CD4-positive, alpha-beta T cell treated with Interleukin-6 for 4 hours (primary cell): ENCODE results near the gene RUNX3.
"Not testable (repeated sequence)": the region's sequence is repeated elsewhere in the genome, so short reads cannot be mapped to it uniquely, and the experiment has no call there.

Experiments
- DNase-seq: peaks from one replicate; pipeline ENCODE4 v3.0.0-alpha.2; 2020; ENCODE audit warnings: mixed read lengths

The RUNX3 gene

DNA sequence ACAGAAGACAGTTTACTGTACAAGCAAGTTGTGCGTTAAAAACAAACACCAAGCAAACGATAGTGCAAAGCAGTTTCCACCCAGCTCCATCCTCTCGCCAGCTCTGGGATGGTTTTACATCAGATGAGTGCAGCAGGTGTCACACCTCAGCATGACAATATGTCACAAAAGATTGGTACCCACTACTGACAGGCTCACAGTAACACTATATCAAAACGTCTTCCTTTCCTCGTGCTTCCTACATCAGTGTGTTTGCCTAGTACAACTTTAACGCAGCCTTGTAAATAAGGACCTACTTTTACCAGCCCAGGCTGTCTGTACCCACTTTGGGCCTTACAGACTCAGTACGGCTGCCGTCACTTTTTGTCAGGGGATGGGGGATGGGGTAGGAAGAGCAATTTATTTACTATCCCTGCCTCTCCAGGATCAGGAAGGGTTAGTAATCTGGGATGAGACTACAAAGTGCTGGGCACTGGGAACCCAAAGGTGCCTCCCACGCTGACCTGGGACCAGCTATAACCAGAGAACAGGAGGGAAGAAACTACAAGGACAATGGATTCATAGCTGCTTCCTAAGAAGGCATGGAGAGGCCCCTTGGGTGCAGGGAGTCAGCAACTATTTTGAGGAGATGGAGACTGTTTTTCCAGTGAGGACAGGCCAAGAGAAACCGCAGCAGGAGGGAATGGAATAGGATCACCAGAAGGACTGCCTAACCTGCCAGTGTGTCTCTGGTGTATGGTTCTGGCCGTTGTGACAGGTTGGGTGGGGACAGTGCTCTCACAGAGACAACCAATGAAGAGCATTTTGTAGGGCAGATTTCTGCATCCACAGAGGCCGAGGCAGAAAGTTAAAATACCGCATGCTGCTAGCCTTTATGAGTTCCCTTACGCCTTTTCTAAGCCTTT lies 30.2 kb downstream of the RUNX3 start:
- no peak for DNase-seq

DNA sequence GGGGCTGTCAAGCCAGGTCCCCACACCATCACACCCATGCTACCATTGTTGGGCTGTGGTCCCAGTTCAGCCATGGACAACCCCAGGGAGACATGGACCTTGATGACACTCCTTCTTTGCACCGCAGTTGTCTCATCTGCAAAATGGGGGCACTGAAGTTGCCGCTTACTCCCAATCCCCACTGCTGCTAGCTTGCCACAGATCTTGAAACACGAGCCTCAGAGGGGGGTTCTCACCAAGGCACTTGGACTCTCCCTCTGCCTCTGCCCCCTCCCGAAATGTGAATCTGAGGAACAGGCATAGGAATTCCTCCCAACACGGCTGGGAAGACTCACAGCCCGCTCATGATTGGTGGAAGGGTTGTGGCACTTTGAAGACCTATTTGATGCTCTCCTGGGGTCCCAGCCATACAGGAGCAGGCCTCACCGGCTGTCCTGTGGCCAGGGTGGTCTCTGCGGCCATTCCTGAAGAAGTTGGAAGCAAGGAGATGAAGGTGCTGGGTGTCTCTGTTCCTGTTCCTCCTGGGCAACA lies 31.1 kb downstream of the RUNX3 start:
- no peak for DNase-seq

DNA sequence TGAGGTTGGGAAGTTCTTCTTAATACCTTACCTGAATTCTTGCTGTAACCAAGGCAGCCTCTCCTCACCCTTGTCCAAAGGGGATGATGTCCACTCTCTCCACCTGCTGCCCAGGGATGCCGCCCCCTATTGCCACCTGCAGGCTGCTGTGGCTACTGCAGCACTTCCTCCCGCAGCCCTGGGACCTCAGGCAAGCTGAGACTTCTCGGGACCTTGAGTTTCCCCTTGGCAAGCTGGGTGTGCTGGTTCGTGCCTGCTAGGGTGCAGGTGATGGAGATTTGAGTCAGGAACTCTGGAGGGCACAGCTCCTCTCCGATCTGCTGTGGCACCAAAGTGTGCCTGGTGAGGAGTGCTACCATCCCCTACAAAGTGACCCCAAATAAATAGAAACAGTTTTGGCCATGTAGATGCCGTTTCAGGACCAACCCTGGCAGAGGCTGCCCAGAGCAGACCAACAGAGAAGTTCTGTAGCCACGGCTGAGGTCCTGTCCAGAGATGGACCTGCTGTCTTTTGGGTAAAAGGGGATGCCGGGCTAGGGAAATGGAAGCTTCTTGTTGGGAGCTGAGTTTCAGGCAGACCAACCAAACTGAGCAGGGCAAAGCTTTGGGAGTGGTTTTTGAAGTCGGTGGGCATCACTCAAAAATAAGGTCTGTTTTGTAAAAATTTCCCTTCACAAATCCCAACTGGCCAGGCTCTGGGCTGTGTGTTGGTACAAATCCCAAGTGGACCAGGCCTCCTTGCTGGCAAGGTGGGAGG lies 31.7 kb downstream of the RUNX3 start:
- peak; percentile 52 for DNase-seq

DNA sequence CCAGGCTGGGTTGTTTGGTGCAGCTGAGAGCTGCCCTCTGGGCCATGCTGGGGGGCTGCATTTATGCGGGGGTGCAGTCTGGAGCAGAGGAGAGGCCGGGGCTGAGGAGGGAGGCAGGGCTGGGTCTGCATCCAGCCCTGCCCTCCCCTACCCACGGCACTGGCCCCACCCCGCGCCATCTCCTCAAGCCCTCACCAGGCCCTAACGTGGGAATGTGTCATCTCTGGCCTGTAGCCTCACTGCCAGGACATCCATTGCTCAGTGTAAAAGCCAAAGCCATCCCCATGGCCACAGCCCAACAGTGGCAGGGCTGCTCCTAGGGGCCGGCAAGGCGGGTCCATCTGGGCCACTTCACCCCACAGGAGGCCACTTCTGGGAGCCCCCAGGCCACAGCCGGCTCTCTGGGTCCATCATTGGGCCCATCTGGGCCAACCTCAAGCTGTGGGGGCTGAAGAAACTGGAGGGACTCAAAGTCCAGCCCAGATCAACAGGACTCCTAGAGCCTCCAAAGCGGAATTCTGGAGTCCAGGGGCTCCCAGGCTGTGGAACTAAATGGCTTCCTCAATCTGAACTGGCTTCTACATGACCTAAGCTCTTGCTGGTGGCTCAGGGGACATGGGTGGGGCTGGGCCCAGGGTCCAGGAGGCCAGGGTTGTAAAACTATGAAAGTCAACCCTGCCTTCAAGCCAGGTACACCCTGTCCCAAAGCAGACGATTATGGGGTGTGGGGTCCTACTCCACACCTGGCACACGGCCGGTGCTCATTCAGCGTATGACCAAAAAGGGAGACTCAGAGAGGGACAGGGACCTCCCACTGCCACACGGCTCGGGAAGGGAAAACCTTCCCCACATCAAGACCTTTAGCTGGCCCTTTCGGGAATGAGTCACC lies 32.6 kb downstream of the RUNX3 start:
- DNase-seq, result no peak

GRCh38 chr1:24896596-24897262 lies 33.3 kb downstream of the RUNX3 start:
- no peak for DNase-seq

- no peak for DNase-seq
Observed at GRCh38 chr1:24896176-24896575, 33.9 kb downstream of the RUNX3 start.

DNA sequence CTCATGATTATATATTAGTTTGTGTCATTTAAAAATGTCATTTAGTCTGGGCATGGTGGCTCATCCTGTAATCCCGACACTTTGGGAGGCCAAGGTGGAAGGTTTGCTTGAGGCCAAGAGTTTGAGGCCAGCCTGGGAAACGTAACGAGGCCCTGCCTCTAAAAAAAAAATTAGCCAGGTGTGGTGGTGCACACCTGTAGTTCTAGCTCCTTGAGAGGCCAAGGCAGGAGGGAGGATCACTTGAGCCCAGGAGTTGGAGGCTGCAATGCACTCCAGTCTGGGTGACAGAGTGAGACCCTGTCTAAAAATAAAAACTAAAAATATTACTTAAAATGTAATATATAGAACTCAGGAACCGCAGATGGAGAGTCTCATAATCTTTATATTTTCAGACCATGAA lies 34.6 kb downstream of the RUNX3 start:
- no peak for DNase-seq

DNA sequence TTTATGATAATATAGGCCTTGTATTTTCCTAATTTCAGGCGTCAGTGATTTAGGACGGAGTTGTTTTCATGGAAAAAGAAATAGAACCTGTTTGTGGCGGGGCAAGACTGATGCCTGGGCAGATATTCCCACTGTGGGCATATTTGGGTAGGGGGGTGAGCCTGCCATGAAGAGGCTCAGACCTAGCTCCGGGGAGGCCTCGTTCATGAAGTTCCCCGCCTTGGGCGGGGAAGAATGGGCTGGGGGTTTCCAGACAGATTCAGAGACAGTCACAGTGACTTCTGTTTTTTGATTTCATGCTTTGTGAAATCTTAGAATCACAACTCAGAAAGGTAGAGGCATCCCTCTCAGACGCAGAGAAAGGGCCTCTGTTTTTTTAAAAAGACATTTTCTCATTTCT lies 36.1 kb downstream of the RUNX3 start:
- no peak for DNase-seq

DNA sequence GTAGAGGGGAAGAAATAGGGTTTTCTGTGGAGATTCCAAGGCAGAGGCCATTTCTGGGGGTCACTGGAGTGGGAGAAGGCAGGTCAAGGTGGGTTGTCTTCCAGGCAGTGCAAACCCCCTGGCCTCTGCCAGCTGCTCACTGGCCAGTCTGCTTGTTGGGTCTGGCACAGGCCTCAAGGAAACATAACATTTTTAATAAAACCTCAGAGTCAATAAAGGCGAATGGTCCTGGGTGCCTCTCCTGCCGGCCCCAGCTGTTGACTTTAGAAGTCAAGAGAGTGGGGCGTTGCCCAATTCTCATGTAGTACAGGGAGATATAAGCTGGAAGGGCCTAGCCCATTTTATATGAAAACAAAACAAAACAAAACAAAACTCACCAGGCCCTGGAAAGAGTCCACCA lies 36.6 kb downstream of the RUNX3 start:
- no peak for DNase-seq

- no peak for DNase-seq
Observed at GRCh38 chr1:24892188-24893153, 37.6 kb downstream of the RUNX3 start.

GRCh38 chr1:24891367-24891766 lies 38.7 kb downstream of the RUNX3 start:
- not testable (repeated sequence) for DNase-seq

DNA sequence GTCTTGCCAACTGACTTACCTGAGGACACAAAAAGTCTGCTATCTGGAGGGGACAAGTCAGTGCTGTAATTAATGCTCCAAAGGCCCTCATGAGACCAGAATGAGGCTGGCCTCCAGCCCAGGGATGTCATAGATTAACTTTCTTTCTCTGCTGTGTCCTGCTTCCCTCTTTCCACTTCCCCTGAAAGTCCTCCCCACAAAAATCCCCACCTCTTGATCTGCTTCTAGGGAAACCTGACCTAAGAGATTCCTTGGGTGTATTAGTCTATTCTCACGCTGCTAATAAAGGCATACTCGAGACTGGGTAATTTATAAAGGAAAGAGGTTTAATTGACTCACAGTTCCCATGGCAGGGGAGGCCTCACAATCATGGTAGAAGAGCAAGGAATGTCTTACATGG lies 39.2 kb downstream of the RUNX3 start:
- no peak for DNase-seq

GRCh38 chr1:24888971-24889676 lies 41.0 kb downstream of the RUNX3 start:
- no peak for DNase-seq

DNA sequence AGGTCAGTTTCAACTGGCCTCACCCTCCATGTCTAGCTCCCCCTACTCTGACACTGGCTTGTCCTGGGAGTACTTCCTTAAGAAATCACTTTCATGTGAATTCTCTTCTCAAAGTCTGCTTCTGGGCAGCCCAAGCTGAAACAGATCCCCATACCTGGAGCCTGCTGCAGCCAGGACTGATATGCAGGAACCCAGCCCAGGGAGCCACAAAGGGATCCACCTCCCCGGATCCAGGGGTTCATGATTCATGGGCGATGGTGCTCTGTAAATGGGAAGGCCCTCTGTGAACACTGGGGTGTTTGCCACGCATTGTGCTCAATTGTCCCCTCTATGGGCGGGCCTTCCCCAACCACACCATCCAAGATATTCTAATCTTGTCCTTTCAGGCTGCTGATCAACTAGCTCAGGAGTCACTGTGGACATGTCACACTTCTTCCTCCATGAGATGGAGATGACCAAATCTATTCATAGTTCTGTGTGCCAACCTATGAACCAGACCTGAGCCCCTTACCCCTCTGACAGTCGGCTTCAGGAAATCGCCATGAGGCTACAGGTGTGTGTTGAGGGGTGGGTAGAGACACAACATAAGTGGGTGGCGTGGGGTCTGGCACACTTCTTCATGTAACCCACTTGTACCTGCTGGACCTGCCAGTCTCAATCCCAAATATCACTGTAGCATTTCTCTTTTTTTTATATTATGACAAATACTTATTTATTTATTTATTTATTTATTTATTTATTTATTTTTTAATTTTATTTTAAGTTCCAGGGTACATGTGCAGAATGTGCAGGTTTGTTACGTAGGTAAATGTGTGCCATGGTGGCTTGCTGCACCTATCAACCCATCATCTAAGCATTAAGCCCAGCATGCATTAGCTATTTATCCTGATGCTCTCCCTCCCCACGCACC lies 41.8 kb downstream of the RUNX3 start:
- DNase-seq, result no peak

DNA sequence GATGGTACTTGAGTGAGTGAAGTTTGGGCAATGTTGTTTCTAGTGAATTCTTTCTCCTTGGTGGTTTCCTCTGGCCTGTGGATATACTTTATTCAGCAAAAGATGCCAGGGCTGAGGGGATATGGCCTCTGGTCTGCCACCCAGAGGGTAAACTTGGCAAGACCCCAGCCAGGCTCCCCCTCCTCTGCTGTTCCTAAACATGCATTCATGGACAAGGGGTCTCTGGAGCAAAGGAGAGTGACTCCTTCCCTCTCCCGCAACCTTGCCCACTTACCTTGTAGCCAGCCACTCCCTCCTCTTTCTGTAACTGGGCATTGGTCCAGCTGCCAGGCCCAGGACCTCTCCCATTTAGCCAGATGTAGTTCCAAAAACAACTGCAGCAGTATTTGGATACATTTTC lies 43.8 kb downstream of the RUNX3 start:
- DNase-seq, result no peak

DNA sequence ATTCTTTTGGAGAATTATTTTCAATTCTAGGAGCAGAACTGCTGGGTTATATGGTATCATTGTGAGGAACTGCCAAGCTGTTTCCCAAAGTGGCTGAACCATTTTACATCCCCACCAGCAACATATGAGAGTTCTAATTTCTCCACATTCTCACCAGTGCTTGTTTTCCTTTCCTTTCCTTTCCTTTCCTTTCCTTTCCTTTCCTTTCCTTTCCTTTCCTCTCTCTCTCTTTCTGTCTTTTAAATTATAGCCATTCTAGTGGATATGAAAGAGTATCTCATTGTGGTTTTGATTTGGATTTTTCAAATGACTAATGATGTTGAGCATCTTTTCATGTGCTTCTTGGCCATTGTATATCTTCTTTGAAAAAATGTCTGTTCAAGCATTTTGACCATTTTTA lies 45.3 kb downstream of the RUNX3 start:
- DNase-seq, result no peak

DNA sequence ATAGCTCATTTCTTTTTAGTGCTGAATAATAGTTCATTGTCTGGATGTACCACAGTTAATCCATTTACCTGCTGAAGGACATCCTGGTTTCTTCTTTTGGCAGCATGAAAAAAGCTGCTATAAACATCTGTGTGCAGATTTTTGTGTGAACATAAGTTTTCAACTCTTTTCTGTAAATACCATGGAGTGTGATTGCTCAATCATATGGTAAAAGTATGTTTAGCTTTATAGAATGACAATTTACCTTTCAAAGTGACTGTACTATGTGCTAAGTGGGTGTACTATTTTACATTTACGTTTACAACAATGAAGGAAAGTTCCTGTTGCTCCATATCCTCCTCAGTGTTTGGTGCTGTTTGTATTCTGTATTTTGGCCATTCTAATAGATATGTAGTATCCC lies 49.0 kb downstream of the RUNX3 start:
- DNase-seq, result no peak

- DNase-seq, result no peak
Observed at GRCh38 chr1:24878775-24879742, 51.0 kb downstream of the RUNX3 start.
